Calu3 (cell line): ENCODE results near the gene TBX2. TPM values are rescaled to one million over a fixed set of nuclear protein-coding genes. Genes with fewer than 3 reads are reported as not detected.

Experiments used
- BruUV-seq: library from RNA; stranded (reverse); fragments of 400-500 nt; replicated peaks from 2 replicates; lab custom pipeline; 2021; lab: Mats Ljungman, UMichigan
- CTCF ChIA-PET: fragments of 300-600 bp; sonication (Branson Sonifier 250); formaldehyde crosslinking; loops from one replicate; lab custom pipeline; 2022; ENCODE audit warnings: antibody characterized with exemption; lab: Charles Lee
- DNase-seq: peaks from one replicate; pipeline ENCODE4 v3.0.0; 2022
- H3K27ac Mint-ChIP-seq: one replicate; pipeline ENCODE4 v1.8.0; 2022; ENCODE audit warnings: mixed read lengths; ENCODE audit not compliant: unreplicated experiment
- H3K27me3 Mint-ChIP-seq: one replicate; pipeline ENCODE4 v1.8.0; 2022; ENCODE audit warnings: mixed read lengths; ENCODE audit not compliant: unreplicated experiment
- H3K36me3 Mint-ChIP-seq: one replicate; pipeline ENCODE4 v1.8.0; 2022; ENCODE audit warnings: mild to moderate bottlenecking, moderate library complexity, mixed read lengths; ENCODE audit not compliant: insufficient read depth, unreplicated experiment
- H3K4me1 Mint-ChIP-seq: one replicate; pipeline ENCODE4 v1.8.0; 2022; ENCODE audit warnings: mild to moderate bottlenecking, low read depth, mixed read lengths; ENCODE audit not compliant: unreplicated experiment
- H3K4me3 Mint-ChIP-seq: one replicate; pipeline ENCODE4 v1.8.0; 2022; ENCODE audit warnings: mild to moderate bottlenecking, low read depth, moderate library complexity, mixed read lengths; ENCODE audit not compliant: unreplicated experiment
- H3K9me3 Mint-ChIP-seq: one replicate; pipeline ENCODE4 v1.8.0; 2022; ENCODE audit warnings: low read depth, mixed read lengths; ENCODE audit not compliant: unreplicated experiment
- intact Hi-C: fragments of 100-400 bp; cut with micrococcal nuclease; formaldehyde crosslinking; loops from one replicate; pipeline ENCODE4 v1.10.0; 2022; ENCODE audit not compliant: unreplicated experiment
- total RNA-seq: library from RNA; stranded (reverse); gene quantifications from 2 replicates; pipeline ENCODE4 v1.2.3, GENCODE V29; 2022
- TF ChIP-seq, protein P1 (sequence below): fragments of 200-600 bp; IDR thresholded peaks from one replicate; pipeline ENCODE4 v1.8.0; 2022; ENCODE audit warnings: antibody characterized with exemption; ENCODE audit not compliant: unreplicated experiment

Gene TBX2
- total RNA-seq, 1 experiment from 2014 or later = 0.14 TPM

DNA sequence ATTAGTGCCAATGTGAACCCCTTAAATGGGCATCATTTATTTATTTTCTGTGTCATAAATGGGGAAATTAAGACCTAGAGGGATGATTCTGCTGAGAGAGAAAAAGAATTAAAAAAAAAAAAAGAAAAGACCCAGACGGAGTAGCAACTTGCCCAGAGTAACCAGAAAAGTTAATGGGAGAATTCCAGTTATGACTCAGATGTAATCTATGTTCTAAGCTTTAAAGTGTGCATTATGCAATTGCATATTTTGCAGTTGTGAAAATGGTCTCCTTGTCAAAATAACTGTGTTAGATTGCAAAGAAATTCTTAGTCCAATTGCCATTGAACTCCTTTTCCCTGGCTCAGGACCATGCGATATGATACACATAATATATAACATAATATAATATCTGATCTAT is 38.6 kb upstream of the TBX2 start:
- intact Hi-C loops = no loop called here
- Mint-ChIP-seq H3K4me1 (no peaks in the 10 kb centered on the region), H3K27ac (no peak overlapping the region), H3K27me3 (no peaks in the 10 kb centered on the region), H3K4me3 (no peak overlapping the region), H3K9me3 (no peaks in the 10 kb centered on the region), H3K36me3 (no peaks in the 10 kb centered on the region)
- TF ChIP-seq, protein P1, sequence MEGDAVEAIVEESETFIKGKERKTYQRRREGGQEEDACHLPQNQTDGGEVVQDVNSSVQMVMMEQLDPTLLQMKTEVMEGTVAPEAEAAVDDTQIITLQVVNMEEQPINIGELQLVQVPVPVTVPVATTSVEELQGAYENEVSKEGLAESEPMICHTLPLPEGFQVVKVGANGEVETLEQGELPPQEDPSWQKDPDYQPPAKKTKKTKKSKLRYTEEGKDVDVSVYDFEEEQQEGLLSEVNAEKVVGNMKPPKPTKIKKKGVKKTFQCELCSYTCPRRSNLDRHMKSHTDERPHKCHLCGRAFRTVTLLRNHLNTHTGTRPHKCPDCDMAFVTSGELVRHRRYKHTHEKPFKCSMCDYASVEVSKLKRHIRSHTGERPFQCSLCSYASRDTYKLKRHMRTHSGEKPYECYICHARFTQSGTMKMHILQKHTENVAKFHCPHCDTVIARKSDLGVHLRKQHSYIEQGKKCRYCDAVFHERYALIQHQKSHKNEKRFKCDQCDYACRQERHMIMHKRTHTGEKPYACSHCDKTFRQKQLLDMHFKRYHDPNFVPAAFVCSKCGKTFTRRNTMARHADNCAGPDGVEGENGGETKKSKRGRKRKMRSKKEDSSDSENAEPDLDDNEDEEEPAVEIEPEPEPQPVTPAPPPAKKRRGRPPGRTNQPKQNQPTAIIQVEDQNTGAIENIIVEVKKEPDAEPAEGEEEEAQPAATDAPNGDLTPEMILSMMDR = no peak
- CTCF ChIA-PET = no interaction called here
- DNase-seq = no peak
- no TSS peak for BruUV-seq

DNA sequence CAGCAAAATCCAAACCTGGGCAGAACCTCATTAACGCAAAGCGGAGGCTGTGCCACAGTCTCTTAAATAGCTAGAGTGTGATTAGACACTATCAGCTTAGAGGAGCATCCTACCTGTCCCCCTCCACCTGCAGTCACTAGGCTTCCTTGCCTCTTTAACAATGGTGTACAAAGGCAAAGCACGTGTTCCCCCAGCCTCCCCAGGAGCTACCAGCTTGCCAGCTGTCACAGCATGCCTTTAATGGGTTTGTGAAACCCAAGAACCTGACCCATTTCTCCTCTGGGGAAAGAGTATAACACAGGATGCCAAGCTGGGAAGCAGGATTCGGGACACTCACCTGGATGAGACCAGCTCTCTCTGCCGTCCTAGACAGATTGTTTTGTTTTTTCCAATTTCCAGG is 37.2 kb upstream of the TBX2 start:
- CTCF ChIA-PET = interaction anchor here (0.5 kb wide), 1 partner anchor 1126 kb away, joined by 3 read pairs; no protein-coding TSS in a partner anchor
- no peaks in the 10 kb centered on the region for H3K9me3 Mint-ChIP-seq
- no peak for DNase-seq
- TF ChIP-seq, protein P1 = no peak
- intact Hi-C loops = no loop called here
- H3K4me3 Mint-ChIP-seq = no peak overlapping the region
- H3K4me1 Mint-ChIP-seq = no peaks in the 10 kb centered on the region
- no peaks in the 10 kb centered on the region for H3K36me3 Mint-ChIP-seq
- BruUV-seq = no TSS peak
- H3K27me3 Mint-ChIP-seq = no peaks in the 10 kb centered on the region
- H3K27ac Mint-ChIP-seq = no peak overlapping the region

DNA sequence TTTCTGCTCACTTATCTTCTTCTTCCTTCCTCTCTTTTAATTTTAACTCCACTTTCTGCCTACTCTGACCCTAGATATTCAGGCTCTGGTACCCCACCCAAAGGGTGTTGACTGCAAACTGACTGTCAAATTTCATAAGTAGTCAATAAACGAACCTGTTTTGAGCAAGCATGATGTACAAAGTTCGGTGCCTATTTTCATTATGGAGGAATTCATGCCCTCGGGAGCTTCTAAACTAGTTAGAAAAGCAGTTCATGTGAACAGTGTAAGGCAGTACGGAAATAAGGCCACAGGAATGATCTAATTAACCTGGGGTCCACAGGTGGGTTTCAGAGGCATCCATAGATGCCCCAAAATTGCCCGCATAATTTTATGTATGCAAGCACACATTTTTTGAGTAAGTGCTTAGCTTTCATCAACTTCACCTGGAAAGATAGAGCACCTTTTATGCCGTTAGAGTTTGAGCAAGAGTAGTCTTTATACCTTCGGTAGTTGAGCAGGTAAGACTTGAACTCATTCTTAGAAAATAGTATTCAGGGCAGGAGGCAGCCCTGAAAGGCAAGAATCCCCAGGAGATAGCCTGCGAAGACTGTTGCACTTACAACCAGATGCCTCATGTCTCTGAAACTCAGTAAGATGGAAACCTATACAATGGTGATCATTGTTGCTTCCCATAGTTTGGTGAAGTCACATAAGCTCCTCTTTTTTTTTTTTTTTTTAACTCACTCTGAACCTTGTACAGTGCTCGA is 36.6 kb upstream of the TBX2 start:
- no peak overlapping the region for H3K4me3 Mint-ChIP-seq
- no peak overlapping the region for H3K27ac Mint-ChIP-seq
- no peak for DNase-seq
- H3K27me3 Mint-ChIP-seq = no peaks in the 10 kb centered on the region
- H3K4me1 Mint-ChIP-seq = no peaks in the 10 kb centered on the region
- BruUV-seq = no TSS peak
- no peaks in the 10 kb centered on the region for H3K9me3 Mint-ChIP-seq
- TF ChIP-seq, protein P1 = no peak
- CTCF ChIA-PET = interaction anchor here (0.5 to 0.7 kb wide), 2 partner anchors 12 to 1126 kb away, joined by 3 to 4 read pairs; no protein-coding TSS in a partner anchor
- intact Hi-C loops = no loop called here
- H3K36me3 Mint-ChIP-seq = no peaks in the 10 kb centered on the region

DNA sequence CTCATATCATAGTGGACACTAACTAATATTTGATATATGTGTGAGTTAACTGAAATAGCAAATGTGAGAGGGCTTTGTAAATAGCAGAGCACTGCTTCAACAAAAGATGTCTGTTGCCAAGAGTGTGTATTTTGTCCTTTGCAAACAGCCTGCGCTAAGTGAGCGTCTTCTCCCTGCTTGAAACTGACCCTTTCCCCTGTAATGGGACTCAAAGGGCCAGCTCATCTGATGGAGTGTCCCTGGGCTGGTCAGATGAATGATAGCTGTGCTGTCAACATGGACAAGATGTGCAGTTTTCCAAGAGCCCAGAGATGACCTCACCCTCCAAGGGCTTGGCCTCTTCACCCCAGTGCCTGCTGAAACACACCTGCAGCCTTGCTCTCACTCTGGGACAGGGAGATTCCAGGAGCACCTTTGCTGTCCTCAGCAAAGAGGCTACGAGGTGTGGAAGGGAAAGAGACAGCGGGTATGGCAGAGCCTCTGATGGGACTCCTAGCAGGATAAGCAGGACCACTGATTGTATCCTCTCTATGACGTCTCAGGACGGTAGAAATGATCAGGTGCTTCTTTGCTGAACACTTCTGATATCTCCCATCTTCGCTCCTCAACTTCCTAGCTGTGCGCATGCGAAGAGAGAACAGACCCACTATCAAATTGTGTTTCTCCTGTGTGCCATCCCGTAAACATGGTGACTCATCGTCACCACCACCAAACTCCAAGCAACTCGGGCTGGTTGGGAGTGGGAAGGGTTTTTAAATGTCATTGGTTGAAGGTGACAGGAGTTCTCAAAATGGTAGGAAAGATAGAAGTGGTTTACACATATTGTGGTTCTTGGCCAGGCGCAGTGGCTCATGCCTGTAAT is 35.8 kb upstream of the TBX2 start:
- no peaks in the 10 kb centered on the region for H3K27me3 Mint-ChIP-seq
- H3K4me1 Mint-ChIP-seq = no peaks in the 10 kb centered on the region
- H3K9me3 Mint-ChIP-seq = no peaks in the 10 kb centered on the region
- no peaks in the 10 kb centered on the region for H3K36me3 Mint-ChIP-seq
- H3K4me3 Mint-ChIP-seq = no peak overlapping the region
- TF ChIP-seq, protein P1 = no peak
- CTCF ChIA-PET = interaction anchor here (0.7 kb wide), 1 partner anchor 11 kb away, joined by 4 read pairs; no protein-coding TSS in a partner anchor
- DNase-seq = no peak
- H3K27ac Mint-ChIP-seq = no peak overlapping the region
- intact Hi-C loops = no loop called here
- no TSS peak for BruUV-seq
